LNCaP clone FGC (cell line): Measurements from ENCODE around the gene HOXA5.

Experiments used
- DNase-seq: peaks from one replicate; pipeline ENCODE4 v3.0.0-alpha.2; 2011; ENCODE audit warnings: low read depth
- H3K4me3 ChIP-seq: 2 replicates; pipeline ENCODE4 v1.5.1; 2011; ENCODE audit warnings: mild to moderate bottlenecking, low read depth, low read length, control low read depth
- CTCF ChIP-seq: IDR thresholded peaks from 2 replicates; pipeline ENCODE4 v1.5.1; 2012; ENCODE audit warnings: mild to moderate bottlenecking; ENCODE audit not compliant: control insufficient read depth, insufficient read depth; ENCODE audit errors: extremely low read depth

The HOXA5 gene

GRCh38 chr7:27189295-27189996 is 46.0 kb upstream of the HOXA5 start:
- DNase-seq = no peak
- TF ChIP-seq CTCF = no peak
- H3K4me3 ChIP-seq = no peak overlapping the region

- no peak for DNase-seq
- no peak overlapping the region for H3K4me3 ChIP-seq
- no peak for TF ChIP-seq CTCF
These were observed 45.2 kb upstream of the HOXA5 start for GRCh38 chr7:27188386-27189294.

GRCh38 chr7:27187475-27188385 is 44.2 kb upstream of the HOXA5 start:
- no peak overlapping the region for H3K4me3 ChIP-seq
- DNase-seq = no peak
- TF ChIP-seq CTCF = no peak

- H3K4me3 ChIP-seq = no peak overlapping the region
- no peak for TF ChIP-seq CTCF
- DNase-seq = no peak
These were observed 43.4 kb upstream of the HOXA5 start for GRCh38 chr7:27186668-27187474.

- TF ChIP-seq CTCF = no peak
- H3K4me3 ChIP-seq = no peak overlapping the region
- DNase-seq = no peak
These were observed 42.6 kb upstream of the HOXA5 start for GRCh38 chr7:27185854-27186667.
